Measurements from ENCODE around the gene CCL24. TPM values are rescaled to one million over a fixed set of nuclear protein-coding genes. Genes with fewer than 3 reads are reported as not detected.

The CCL24 gene
- polyA plus RNA-seq, 1 experiment = not detected

DNA sequence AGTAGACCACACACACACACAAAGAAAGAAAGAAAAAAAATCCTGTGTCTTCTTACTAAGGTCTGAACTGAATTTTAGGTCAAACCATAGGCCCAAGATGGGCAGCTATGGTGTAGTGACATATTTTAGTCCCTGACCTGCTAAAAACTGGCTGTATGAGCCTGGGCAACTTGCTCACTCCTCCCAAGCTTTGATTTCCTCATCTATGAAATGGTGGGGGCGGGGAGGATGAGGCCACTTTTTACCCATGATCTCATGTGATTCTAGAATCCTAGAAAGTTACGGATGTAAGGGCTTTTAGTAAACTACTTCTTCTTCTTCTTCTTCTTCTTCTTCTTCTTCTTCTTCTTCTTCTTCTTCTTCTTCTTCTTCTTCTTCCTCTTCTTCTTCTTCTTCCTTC is 6.1 kb upstream of the CCL24 start:
- H3K4me3 ChIP-seq (ENCODE audit: low read depth, low read length) = no peak overlapping the region
- TF ChIP-seq, protein P1, sequence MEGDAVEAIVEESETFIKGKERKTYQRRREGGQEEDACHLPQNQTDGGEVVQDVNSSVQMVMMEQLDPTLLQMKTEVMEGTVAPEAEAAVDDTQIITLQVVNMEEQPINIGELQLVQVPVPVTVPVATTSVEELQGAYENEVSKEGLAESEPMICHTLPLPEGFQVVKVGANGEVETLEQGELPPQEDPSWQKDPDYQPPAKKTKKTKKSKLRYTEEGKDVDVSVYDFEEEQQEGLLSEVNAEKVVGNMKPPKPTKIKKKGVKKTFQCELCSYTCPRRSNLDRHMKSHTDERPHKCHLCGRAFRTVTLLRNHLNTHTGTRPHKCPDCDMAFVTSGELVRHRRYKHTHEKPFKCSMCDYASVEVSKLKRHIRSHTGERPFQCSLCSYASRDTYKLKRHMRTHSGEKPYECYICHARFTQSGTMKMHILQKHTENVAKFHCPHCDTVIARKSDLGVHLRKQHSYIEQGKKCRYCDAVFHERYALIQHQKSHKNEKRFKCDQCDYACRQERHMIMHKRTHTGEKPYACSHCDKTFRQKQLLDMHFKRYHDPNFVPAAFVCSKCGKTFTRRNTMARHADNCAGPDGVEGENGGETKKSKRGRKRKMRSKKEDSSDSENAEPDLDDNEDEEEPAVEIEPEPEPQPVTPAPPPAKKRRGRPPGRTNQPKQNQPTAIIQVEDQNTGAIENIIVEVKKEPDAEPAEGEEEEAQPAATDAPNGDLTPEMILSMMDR (IDR thresholded peaks at IDR 0.05; ENCODE audit: low read depth, low read length) = no peak
- H3K9me3 ChIP-seq (ENCODE audit: control insufficient read depth, insufficient read depth, low read length) = no peaks in the 10 kb centered on the region
- ChIA-PET CTCF (no interaction called here), POLR2A (interaction anchor here (0.6 kb wide), 2 partner anchors 11 to 21 kb away, joined by 3 to 5 read pairs; no protein-coding TSS in a partner anchor)
- H3K27ac ChIP-seq (ENCODE audit: low read depth, low read length) = no peak overlapping the region
- H3K27me3 ChIP-seq (ENCODE audit: control insufficient read depth, insufficient read depth, low read length) = peaks cover 10% of the 10 kb centered on the region
- no peak for DNase-seq (ENCODE audit: low read depth, low spot score)

- peaks cover 10% of the 10 kb centered on the region for H3K27me3 ChIP-seq (ENCODE audit: control insufficient read depth, insufficient read depth, low read length)
- ChIA-PET CTCF (no interaction called here), POLR2A (no interaction called here)
- H3K27ac ChIP-seq (ENCODE audit: low read depth, low read length) = no peak overlapping the region
- no peak for DNase-seq (ENCODE audit: low read depth, low spot score)
- H3K9me3 ChIP-seq (ENCODE audit: control insufficient read depth, insufficient read depth, low read length) = no peaks in the 10 kb centered on the region
- H3K4me3 ChIP-seq (ENCODE audit: low read depth, low read length) = no peak overlapping the region
- TF ChIP-seq, protein P1 (IDR thresholded peaks at IDR 0.05; ENCODE audit: low read depth, low read length) = no peak
Measured at GRCh38 chr7:75818472-75818871, 4.9 kb upstream of the CCL24 start.

DNA sequence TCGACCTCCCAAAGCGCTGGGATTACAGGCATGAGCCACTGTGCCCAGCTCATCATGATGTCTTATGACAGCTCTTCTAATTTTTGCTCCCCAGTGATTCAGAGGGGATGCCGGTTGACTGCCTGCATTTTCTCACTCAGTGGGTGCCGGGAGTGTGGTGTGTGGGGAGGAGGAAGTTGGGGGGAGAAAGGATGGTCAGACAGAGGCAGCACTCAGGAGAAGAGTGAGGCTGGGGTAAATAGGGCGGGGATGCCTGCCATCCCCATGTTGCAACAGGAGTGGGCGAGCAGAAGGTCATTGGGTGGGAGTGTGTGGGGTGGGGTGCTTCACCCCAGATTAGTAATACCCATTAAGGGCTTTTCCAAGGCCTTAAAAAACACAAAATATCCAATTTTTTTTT is 3.5 kb upstream of the CCL24 start:
- no peak overlapping the region for H3K27ac ChIP-seq (ENCODE audit: low read depth, low read length)
- CTCF ChIA-PET = no interaction called here
- H3K4me3 ChIP-seq (ENCODE audit: low read depth, low read length) = no peak overlapping the region
- H3K27me3 ChIP-seq (ENCODE audit: control insufficient read depth, insufficient read depth, low read length) = peaks cover 6% of the 10 kb centered on the region
- POLR2A ChIA-PET = no interaction called here
- DNase-seq (ENCODE audit: low read depth, low spot score) = no peak
- H3K9me3 ChIP-seq (ENCODE audit: control insufficient read depth, insufficient read depth, low read length) = no peaks in the 10 kb centered on the region
- TF ChIP-seq, protein P1 (IDR thresholded peaks at IDR 0.05; ENCODE audit: low read depth, low read length) = no peak

- CTCF ChIA-PET = no interaction called here
Measured at GRCh38 chr7:75815418-75816064, 1.9 kb upstream of the CCL24 start.

GRCh38 chr7:75814407-75814947 is 871 bp upstream of the CCL24 start:
- no peak overlapping the region for H3K27ac ChIP-seq (ENCODE audit: low read depth, low read length)
- DNase-seq (ENCODE audit: low read depth, low spot score) = no peak
- ChIA-PET CTCF (no interaction called here), POLR2A (no interaction called here)
- TF ChIP-seq, protein P1 (IDR thresholded peaks at IDR 0.05; ENCODE audit: low read depth, low read length) = no peak
- H3K4me3 ChIP-seq (ENCODE audit: low read depth, low read length) = no peak overlapping the region
- no peaks in the 10 kb centered on the region for H3K9me3 ChIP-seq (ENCODE audit: control insufficient read depth, insufficient read depth, low read length)
- peaks cover 6% of the 10 kb centered on the region for H3K27me3 ChIP-seq (ENCODE audit: control insufficient read depth, insufficient read depth, low read length)

More at GRCh38 chr7:75815418-75816064, 1.9 kb upstream of the CCL24 start:
- H3K9me3 ChIP-seq (ENCODE audit: control insufficient read depth, insufficient read depth, low read length) = no peaks in the 10 kb centered on the region
- peaks cover 6% of the 10 kb centered on the region for H3K27me3 ChIP-seq (ENCODE audit: control insufficient read depth, insufficient read depth, low read length)
- DNase-seq (ENCODE audit: low read depth, low spot score) = no peak
- H3K4me3 ChIP-seq (ENCODE audit: low read depth, low read length) = no peak overlapping the region
- TF ChIP-seq, protein P1 (IDR thresholded peaks at IDR 0.05; ENCODE audit: low read depth, low read length) = no peak
- H3K27ac ChIP-seq (ENCODE audit: low read depth, low read length) = no peak overlapping the region
- POLR2A ChIA-PET = no interaction called here

All from AG04450 (cell line).